HG02571 (cell line): ENCODE measurements around the gene CHRNA4.

Experiments
- ATAC-seq: cut with Tn5 transposase; IDR thresholded peaks from one replicate; pipeline ENCODE4 v1.9.1; 2021; ENCODE audit warnings: mild to moderate bottlenecking, moderate library complexity; ENCODE audit not compliant: unreplicated experiment

CHRNA4 gene

GRCh38 chr20:63295018-63295417 is 66.1 kb downstream of the CHRNA4 start:
- no peak for ATAC-seq

- ATAC-seq: no peak
Measured at GRCh38 chr20:63294536-63294900, 66.6 kb downstream of the CHRNA4 start.

- no peak for ATAC-seq
Measured at GRCh38 chr20:63293871-63294535, 67.1 kb downstream of the CHRNA4 start.

GRCh38 chr20:63293456-63293855 is 67.7 kb downstream of the CHRNA4 start:
- ATAC-seq: no peak
